ENCODE results near the gene USP53. TPM values are rescaled to one million over a fixed set of nuclear protein-coding genes. Genes with fewer than 3 reads are reported as not detected.

The USP53 gene
- total RNA-seq, 1 experiment from 2014 or later = 20.1 TPM

DNA sequence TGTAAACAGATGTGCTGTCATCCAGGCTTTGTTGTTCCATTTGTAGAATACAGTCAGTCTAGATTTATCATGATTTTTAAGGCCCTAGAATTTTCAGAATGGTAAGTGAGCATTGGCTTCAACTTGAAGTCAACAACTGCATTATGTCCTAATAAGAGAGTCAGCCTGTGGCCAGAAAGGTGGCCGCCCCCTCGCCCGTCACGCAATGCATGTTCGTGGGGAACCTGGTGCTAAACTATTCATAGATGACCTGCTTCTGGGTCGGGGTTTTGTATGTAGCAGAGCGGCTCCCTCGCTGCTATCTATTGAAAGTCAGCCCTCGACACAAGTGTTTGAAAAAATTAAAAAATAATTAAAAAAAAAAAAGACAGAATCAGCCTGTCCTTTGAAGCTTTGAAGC is 24.7 kb downstream of the USP53 start:
- no peak for DNase-seq (ENCODE audit: low spot score)
- H3K4me1 Mint-ChIP-seq = peaks cover 41% of the 10 kb centered on the region
- H3K4me3 Mint-ChIP-seq = no peak overlapping the region
- ChIA-PET CTCF (interaction anchor here (0.9 to 1.3 kb wide), 2 partner anchors 18 to 197 kb away, joined by 4 to 5 read pairs; no protein-coding TSS in a partner anchor), POLR2A (no interaction called here)
- H3K27me3 Mint-ChIP-seq (ENCODE audit: low read depth) = no peaks in the 10 kb centered on the region
- TF ChIP-seq, protein P1, sequence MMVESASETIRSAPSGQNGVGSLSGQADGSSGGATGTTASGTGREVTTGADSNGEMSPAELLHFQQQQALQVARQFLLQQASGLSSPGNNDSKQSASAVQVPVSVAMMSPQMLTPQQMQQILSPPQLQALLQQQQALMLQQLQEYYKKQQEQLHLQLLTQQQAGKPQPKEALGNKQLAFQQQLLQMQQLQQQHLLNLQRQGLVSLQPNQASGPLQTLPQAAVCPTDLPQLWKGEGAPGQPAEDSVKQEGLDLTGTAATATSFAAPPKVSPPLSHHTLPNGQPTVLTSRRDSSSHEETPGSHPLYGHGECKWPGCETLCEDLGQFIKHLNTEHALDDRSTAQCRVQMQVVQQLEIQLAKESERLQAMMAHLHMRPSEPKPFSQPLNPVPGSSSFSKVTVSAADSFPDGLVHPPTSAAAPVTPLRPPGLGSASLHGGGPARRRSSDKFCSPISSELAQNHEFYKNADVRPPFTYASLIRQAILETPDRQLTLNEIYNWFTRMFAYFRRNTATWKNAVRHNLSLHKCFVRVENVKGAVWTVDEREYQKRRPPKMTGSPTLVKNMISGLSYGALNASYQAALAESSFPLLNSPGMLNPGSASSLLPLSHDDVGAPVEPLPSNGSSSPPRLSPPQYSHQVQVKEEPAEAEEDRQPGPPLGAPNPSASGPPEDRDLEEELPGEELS (CRISPR knock-in tag; IDR thresholded peaks at IDR 0.05) = no peak
- TF ChIP-seq TEAD4 (CRISPR knock-in tag; IDR thresholded peaks at IDR 0.05) (no peak), ZNF138 (CRISPR knock-in tag; conservative IDR thresholded peaks at IDR 0.05) (no peak), CBFB (CRISPR knock-in tag; IDR thresholded peaks at IDR 0.05; ENCODE audit: low read depth) (no peak), JUN (CRISPR knock-in tag; IDR thresholded peaks at IDR 0.05) (no peak), PRRX2 (CRISPR knock-in tag; IDR thresholded peaks at IDR 0.05) (no peak), NFATC4 (CRISPR knock-in tag; IDR thresholded peaks at IDR 0.05) (no peak), RELA (CRISPR knock-in tag; IDR thresholded peaks at IDR 0.05; ENCODE audit: borderline replicate concordance) (no peak), ZNF219 (CRISPR knock-in tag; IDR thresholded peaks at IDR 0.05; ENCODE audit: borderline replicate concordance) (no peak), FOXJ3 (CRISPR knock-in tag; IDR thresholded peaks at IDR 0.05; ENCODE audit: borderline replicate concordance) (no peak), MYBL2 (CRISPR knock-in tag; IDR thresholded peaks at IDR 0.05) (no peak)
- TF ChIP-seq, protein P2, sequence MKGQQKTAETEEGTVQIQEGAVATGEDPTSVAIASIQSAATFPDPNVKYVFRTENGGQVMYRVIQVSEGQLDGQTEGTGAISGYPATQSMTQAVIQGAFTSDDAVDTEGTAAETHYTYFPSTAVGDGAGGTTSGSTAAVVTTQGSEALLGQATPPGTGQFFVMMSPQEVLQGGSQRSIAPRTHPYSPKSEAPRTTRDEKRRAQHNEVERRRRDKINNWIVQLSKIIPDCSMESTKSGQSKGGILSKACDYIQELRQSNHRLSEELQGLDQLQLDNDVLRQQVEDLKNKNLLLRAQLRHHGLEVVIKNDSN (CRISPR knock-in tag; IDR thresholded peaks at IDR 0.05) = no peak
- TF ChIP-seq, protein P3, sequence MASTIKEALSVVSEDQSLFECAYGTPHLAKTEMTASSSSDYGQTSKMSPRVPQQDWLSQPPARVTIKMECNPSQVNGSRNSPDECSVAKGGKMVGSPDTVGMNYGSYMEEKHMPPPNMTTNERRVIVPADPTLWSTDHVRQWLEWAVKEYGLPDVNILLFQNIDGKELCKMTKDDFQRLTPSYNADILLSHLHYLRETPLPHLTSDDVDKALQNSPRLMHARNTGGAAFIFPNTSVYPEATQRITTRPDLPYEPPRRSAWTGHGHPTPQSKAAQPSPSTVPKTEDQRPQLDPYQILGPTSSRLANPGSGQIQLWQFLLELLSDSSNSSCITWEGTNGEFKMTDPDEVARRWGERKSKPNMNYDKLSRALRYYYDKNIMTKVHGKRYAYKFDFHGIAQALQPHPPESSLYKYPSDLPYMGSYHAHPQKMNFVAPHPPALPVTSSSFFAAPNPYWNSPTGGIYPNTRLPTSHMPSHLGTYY (CRISPR knock-in tag; IDR thresholded peaks at IDR 0.05) = no peak
- TF ChIP-seq, protein P4, sequence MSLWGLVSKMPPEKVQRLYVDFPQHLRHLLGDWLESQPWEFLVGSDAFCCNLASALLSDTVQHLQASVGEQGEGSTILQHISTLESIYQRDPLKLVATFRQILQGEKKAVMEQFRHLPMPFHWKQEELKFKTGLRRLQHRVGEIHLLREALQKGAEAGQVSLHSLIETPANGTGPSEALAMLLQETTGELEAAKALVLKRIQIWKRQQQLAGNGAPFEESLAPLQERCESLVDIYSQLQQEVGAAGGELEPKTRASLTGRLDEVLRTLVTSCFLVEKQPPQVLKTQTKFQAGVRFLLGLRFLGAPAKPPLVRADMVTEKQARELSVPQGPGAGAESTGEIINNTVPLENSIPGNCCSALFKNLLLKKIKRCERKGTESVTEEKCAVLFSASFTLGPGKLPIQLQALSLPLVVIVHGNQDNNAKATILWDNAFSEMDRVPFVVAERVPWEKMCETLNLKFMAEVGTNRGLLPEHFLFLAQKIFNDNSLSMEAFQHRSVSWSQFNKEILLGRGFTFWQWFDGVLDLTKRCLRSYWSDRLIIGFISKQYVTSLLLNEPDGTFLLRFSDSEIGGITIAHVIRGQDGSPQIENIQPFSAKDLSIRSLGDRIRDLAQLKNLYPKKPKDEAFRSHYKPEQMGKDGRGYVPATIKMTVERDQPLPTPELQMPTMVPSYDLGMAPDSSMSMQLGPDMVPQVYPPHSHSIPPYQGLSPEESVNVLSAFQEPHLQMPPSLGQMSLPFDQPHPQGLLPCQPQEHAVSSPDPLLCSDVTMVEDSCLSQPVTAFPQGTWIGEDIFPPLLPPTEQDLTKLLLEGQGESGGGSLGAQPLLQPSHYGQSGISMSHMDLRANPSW (CRISPR knock-in tag; conservative IDR thresholded peaks at IDR 0.05; ENCODE audit: low read depth) = no peak
- TF ChIP-seq, protein P5, sequence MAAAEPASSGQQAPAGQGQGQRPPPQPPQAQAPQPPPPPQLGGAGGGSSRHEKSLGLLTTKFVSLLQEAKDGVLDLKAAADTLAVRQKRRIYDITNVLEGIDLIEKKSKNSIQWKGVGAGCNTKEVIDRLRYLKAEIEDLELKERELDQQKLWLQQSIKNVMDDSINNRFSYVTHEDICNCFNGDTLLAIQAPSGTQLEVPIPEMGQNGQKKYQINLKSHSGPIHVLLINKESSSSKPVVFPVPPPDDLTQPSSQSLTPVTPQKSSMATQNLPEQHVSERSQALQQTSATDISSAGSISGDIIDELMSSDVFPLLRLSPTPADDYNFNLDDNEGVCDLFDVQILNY (CRISPR knock-in tag; IDR thresholded peaks at IDR 0.05) = no peak
- H3K27ac Mint-ChIP-seq = no peak overlapping the region
- H3K9me3 Mint-ChIP-seq = no peaks in the 10 kb centered on the region
- no peak for ATAC-seq
- H3K36me3 Mint-ChIP-seq = peaks cover 16% of the 10 kb centered on the region

DNA sequence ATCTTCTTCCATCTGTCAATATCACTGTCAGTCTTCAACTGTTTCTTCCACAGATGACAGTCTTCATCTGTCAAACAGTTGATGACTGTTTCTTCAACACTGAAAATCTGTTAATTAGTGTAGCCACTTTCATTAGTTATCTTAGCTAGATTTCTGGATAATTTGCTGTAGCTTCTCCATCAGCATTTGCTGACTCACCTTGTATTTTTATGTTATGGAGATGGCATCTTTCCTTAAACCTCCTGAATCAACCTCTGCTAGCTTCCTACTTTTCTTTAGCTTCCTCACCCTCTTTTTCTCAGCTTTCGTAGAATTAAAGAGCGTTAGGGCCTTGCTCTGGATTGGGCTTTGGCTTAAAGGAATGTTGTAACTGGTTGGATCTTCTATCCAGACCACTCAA is 25.1 kb downstream of the USP53 start:
- H3K27ac Mint-ChIP-seq = peak overlapping the region; percentile 35; the same call in 1 of the 2 replicates
- no peak overlapping the region for H3K4me3 Mint-ChIP-seq
- H3K36me3 Mint-ChIP-seq = peaks cover 14% of the 10 kb centered on the region
- H3K27me3 Mint-ChIP-seq (ENCODE audit: low read depth) = no peaks in the 10 kb centered on the region
- ChIA-PET CTCF (interaction anchor here (0.9 to 1.3 kb wide), 2 partner anchors 18 to 197 kb away, joined by 4 to 5 read pairs; no protein-coding TSS in a partner anchor), POLR2A (no interaction called here)
- DNase-seq (ENCODE audit: low spot score) (no peak), ATAC-seq (no peak)
- H3K9me3 Mint-ChIP-seq = no peaks in the 10 kb centered on the region
- peaks cover 46% of the 10 kb centered on the region for H3K4me1 Mint-ChIP-seq
- TF ChIP-seq CBFB (CRISPR knock-in tag; IDR thresholded peaks at IDR 0.05; ENCODE audit: low read depth) (no peak), SP1 (CRISPR knock-in tag; conservative IDR thresholded peaks at IDR 0.05) (no peak), MYBL2 (CRISPR knock-in tag; IDR thresholded peaks at IDR 0.05) (no peak), ZBTB21 (CRISPR knock-in tag; IDR thresholded peaks at IDR 0.05; ENCODE audit: borderline replicate concordance) (no peak)
- TF ChIP-seq, protein P6, sequence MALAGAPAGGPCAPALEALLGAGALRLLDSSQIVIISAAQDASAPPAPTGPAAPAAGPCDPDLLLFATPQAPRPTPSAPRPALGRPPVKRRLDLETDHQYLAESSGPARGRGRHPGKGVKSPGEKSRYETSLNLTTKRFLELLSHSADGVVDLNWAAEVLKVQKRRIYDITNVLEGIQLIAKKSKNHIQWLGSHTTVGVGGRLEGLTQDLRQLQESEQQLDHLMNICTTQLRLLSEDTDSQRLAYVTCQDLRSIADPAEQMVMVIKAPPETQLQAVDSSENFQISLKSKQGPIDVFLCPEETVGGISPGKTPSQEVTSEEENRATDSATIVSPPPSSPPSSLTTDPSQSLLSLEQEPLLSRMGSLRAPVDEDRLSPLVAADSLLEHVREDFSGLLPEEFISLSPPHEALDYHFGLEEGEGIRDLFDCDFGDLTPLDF (CRISPR knock-in tag; IDR thresholded peaks at IDR 0.05) = no peak
- TF ChIP-seq, protein P7, sequence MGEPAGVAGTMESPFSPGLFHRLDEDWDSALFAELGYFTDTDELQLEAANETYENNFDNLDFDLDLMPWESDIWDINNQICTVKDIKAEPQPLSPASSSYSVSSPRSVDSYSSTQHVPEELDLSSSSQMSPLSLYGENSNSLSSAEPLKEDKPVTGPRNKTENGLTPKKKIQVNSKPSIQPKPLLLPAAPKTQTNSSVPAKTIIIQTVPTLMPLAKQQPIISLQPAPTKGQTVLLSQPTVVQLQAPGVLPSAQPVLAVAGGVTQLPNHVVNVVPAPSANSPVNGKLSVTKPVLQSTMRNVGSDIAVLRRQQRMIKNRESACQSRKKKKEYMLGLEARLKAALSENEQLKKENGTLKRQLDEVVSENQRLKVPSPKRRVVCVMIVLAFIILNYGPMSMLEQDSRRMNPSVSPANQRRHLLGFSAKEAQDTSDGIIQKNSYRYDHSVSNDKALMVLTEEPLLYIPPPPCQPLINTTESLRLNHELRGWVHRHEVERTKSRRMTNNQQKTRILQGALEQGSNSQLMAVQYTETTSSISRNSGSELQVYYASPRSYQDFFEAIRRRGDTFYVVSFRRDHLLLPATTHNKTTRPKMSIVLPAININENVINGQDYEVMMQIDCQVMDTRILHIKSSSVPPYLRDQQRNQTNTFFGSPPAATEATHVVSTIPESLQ (CRISPR knock-in tag; IDR thresholded peaks at IDR 0.05) = no peak
- TF ChIP-seq, protein P8, sequence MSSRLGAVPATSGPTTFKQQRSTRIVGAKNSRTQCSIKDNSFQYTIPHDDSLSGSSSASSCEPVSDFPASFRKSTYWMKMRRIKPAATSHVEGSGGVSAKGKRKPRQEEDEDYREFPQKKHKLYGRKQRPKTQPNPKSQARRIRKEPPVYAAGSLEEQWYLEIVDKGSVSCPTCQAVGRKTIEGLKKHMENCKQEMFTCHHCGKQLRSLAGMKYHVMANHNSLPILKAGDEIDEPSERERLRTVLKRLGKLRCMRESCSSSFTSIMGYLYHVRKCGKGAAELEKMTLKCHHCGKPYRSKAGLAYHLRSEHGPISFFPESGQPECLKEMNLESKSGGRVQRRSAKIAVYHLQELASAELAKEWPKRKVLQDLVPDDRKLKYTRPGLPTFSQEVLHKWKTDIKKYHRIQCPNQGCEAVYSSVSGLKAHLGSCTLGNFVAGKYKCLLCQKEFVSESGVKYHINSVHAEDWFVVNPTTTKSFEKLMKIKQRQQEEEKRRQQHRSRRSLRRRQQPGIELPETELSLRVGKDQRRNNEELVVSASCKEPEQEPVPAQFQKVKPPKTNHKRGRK (CRISPR knock-in tag; IDR thresholded peaks at IDR 0.05; ENCODE audit: borderline replicate concordance) = no peak
